GM18526 (cell line): ENCODE data around the gene BANK1.

Source experiments
- POLR2A ChIP-seq: IDR thresholded peaks from 3 replicates; pipeline ENCODE4 v1.6.1; 2011; ENCODE audit not compliant: insufficient read length; ENCODE audit errors: extremely low read depth

The BANK1 gene

DNA sequence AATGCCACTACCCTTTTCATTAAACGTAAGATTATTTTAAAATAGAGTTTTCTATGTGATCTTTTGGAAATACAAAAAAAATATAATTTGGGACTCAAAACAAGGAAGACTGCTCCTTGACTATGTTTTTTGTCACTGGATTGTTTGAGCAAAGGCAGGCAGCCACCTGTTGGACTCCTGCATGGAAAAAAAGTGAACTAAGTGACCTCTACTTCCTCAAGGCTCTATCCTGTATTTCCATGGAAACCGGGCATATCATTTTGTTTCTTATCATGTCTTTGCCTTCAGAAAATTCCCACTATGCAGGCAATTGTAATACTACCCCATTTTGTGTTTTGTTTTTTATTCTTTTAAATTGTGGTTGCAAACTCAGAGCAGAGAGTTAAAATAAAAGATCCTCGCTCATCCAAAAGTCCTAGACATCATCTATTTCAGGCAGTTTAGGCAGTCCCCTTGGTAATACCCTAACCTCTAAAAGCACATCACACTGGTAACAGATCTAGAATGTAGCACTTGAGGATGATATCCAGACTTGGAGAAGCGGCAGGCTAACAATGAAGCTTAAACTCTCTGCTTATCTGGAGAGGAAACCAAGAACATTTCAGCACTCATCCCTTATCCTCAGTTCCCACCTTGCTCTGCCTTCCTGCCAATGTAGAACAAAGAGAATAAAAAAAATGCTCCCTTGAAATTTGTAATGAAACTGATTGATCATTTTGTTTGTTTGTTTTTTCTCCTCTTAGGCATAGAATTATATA is 165.7 kb downstream of the BANK1 start:
- no peak for TF ChIP-seq POLR2A

DNA sequence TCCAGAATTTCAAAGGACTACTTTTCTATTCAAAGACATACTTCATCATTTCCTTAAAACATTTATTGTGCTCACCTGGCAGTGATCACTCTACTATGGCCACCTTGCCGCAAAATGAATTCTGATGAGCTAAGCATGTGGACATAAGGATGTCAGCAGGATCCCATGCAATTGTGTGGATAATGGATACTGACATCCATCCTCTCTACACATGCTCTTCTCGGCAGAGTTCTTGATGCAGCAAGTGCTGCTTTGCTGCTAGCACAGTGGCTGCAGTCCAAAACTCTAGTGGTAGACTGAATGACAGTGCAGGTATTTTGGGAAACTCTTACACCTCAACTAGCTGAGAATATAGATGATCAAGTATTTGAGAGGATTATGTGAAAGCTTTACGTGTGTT is 168.0 kb downstream of the BANK1 start:
- TF ChIP-seq POLR2A: no peak

- no peak for TF ChIP-seq POLR2A
These were observed 169.9 kb downstream of the BANK1 start for GRCh38 chr4:101960431-101960830.

DNA sequence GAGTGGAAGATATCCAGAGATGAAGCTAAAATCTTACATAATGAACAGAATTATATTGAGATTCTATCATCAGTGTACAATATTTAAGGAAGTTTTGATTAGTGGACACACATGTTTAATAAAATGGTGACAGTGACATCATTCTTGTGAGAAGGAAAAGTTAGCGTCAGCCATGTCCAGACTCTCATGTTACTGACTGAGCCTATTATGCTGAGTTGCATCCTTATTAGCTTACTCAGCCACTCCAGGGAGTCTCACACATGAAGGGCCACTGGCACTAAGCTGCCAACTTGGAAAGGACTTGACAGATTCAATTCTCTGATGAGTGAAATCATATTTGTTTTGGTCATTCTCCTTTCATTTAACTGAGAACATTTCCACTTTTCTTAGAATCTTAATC is 170.6 kb downstream of the BANK1 start:
- no peak for TF ChIP-seq POLR2A

- TF ChIP-seq POLR2A: no peak
These were observed 177.3 kb downstream of the BANK1 start for GRCh38 chr4:101967697-101968346.

DNA sequence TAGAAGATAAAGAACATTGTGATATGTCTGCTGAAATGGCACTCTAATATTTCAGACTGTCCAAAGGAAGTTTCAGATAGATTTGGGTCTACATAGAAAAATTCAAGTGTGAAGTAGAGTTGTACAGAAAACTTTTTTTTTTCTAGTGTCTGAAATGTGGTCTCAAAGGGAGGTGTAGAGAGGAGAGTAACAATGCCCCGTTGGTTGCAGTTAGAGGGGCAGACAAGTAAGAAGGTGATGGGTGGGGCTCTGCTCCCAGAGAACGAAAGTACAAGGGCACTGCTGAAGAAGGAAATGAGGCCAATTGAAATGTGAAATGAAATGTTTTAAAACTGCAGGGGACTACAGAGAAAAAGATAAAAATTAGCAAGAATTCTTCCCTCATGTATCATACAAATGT is 177.8 kb downstream of the BANK1 start:
- TF ChIP-seq POLR2A: no peak

DNA sequence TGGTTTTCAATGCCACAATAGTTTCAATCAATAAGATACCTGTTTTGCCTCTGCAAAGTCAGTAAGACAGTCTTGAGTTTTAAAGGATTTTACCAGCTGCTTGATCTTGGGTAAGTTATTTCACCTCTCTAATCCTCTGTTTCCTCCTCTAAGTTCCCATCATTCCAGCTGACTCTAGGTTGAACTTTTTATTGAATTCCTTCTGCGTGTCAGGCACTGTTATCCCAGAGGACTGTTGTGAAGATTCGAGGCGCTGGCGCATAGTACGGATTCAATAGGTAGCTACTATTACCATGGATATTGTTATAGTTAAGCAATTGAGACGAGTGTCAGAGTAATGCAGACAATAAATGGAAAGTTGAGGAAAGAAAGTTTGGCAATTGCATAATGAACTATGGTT is 179.4 kb downstream of the BANK1 start:
- no peak for TF ChIP-seq POLR2A

- TF ChIP-seq POLR2A: no peak
These were observed 180.1 kb downstream of the BANK1 start for GRCh38 chr4:101970547-101971155.

GRCh38 chr4:101972791-101973190 is 182.3 kb downstream of the BANK1 start:
- TF ChIP-seq POLR2A: no peak

GRCh38 chr4:101973361-101973760 is 182.8 kb downstream of the BANK1 start:
- TF ChIP-seq POLR2A: no peak

DNA sequence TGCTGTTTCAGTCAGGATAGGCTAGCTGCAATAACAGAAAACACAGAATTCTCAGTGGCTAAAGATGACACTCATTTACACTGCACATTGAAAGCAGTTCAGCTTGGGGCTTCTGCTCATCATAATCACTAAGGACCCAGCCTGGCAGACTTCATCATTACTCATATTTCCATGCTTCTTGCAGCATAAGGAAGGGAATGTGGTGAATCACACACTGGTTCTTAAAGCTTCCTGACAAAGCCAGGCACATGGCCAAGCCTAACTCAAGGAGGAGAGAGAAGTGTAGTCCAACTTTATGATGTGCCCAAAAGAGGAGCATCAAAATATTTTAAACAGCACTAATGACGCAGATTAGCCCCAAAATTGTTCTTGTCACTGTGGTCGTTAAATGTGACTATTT is 186.5 kb downstream of the BANK1 start:
- no peak for TF ChIP-seq POLR2A

DNA sequence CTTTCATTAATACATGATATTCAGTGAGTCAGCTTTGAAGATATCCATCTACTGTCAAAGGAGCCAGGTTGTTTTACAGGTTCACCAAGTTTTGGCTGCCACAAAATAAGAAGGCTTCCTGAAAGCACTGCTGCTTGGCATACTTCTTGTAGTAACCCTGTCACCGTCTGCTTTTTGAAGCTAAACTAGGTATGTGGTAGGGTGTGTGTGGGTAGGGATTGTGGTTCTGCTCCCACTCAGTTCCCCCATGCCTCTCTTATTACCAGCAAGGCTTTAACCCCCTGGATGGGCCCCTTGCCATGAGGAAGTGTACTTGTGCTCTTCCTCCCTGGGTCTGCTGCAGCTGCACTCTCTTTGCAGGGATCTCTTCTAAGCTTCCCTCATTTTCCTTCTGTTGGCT is 191.2 kb downstream of the BANK1 start:
- TF ChIP-seq POLR2A: no peak

DNA sequence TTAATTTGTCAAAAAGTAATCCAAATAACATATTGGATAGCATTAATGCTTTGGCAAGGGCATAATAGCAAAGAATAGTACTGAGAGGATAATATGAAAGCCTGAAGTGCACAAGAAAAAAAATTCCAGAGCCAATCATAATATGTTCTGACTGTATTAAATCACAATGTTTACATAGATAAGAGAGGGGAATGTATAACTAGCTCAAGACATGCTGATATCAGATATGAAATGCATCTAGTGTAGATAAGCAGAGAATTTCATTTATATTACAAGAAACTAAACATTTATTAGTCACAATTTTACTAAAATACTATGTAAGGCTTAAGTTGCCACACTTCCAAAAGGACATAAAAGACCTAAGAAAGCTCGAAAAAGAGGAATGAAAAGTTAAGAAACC is 193.3 kb downstream of the BANK1 start:
- TF ChIP-seq POLR2A: no peak

- TF ChIP-seq POLR2A: no peak
These were observed 197.2 kb downstream of the BANK1 start for GRCh38 chr4:101987623-101988243.

GRCh38 chr4:101989551-101989950 is 199.0 kb downstream of the BANK1 start:
- no peak for TF ChIP-seq POLR2A

GRCh38 chr4:101992446-101992845 is 201.9 kb downstream of the BANK1 start:
- TF ChIP-seq POLR2A: no peak
